ENCODE results near the gene GRM2.

GRM2 gene

DNA sequence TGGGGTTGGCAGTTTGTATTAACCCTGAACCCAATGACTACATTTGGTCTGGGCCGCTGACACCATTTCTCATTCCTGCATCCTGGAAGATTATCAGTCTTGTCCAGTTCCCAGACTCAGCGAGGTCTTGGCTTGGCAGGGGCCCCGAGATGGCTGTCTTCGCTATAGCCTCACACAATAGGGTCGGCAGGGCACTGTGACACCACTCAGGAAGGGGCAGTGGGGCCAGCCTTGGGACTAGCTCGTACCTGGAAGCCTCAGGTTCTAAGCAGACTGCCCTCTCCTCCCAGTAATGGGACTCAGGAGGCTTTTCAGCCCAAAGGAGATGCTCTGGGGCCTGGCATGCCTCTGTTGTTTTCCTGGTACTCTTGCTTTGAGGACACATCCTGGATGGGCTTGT lies 26.7 kb upstream of the GRM2 start:
- no peak for DNase-seq (ENCODE audit: low read depth in 2 of 2)

DNA sequence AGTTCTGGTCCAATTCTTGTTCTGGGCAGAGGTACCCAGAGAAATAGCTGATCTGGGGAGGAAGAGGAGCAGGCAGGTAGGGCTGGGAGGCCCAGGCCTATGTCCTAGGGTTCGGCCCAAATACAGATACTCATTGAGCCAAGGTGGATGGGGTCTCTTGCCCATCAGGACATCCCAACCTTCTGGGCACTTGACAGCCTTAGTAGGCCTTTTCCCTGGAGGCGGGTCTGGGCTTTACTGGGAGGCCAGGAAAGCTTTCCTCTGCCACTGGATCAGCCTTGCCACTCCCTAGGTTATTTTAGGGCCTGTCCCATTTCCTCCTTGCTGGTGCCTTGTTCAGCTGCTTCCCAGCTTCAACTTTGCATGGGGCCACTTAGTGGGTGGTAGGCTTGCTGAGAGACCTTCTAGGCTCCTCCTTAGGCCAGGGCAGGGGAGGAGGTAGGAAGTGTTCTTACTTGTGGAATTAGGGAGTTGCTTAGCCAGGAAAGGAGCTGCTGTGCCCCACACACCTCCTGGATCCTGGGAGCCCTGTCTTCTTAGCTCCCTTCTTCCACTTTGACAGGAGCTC lies 26.1 kb upstream of the GRM2 start:
- DNase-seq (ENCODE audit: low read depth in 2 of 2): no peak

DNA sequence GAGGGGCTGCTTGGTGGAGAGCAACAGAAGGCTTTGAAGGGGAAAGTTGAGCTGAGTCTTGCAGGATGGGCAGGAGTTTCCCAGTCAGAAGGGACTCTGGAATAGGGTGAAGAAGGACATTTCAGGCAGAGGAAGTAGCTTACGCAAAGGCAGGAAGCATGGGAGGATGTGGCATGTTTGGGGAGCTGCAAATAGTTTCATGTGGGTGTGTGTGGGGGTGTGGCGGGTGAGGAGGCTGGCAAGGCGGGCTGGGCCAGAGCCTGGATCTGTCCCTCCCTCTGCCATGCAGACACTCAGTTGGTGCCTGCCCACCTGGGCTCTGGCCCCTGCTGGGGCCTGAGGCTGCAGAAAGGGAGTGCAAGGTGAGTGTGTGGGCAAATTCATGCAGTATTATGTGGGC lies 25.4 kb upstream of the GRM2 start:
- no peak for DNase-seq (ENCODE audit: low read depth in 2 of 2)

DNA sequence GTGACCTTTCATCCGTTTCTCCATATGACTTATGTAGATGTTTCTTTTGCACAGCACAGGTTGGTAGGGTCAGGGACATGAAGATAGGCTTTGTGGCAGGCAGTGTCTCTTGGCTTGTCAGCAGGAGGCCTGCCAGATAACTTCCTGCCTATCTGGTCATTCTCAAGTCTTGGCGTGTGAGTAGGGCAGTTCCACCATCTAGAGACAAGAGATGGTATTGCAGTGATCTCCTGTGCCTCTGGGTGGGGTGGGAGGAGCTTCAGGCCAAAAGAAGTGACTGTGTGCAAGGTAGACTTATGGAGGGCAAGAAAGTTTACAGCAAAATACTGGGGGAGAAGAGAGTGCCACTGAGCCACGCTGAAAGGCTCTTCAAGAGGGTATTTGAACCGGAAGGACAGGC lies 24.8 kb upstream of the GRM2 start:
- peak in 1 of 2 donors; percentile 53 for DNase-seq (ENCODE audit: low read depth in 2 of 2)

DNA sequence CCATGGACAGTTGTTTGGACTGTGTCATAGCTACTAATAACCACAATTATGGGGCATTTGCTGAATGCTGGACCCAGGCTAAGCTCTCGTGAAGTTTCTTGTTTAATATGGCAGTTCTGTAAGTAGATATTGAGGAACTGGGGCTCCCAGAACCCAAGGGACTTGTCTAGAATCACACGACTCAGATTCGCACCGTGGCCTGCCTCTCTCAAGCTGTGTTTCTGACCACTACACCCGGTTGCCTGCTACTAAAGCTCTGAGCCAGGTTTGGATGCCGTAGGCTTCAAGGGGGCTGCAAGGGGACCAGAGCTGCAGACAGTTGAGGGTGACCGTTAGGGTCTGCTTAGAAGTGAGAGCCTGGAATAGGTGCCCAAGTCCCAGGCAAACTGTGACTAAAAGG lies 24.3 kb upstream of the GRM2 start:
- DNase-seq (ENCODE audit: low read depth in 2 of 2): no peak

DNA sequence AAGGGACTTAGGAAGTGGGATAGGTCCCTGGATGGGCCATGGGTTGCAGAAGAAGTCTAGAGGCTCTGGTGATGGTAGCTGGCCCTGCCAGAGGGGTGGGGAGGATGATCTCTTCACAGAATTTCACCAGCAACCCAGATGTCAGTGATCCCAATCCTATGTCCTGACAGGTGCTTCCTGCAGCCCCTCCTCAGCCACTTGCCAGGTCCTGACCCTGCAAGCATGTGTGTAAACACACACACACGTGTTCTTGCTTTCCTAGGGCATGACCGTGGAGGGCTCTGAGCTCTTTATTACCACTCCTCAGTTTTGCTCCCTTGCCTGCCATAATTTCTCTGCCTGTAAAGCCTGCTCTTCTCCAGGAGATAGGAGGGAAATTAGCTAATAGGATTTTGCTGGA lies 23.3 kb upstream of the GRM2 start:
- DNase-seq (ENCODE audit: low read depth in 2 of 2): no peak

DNA sequence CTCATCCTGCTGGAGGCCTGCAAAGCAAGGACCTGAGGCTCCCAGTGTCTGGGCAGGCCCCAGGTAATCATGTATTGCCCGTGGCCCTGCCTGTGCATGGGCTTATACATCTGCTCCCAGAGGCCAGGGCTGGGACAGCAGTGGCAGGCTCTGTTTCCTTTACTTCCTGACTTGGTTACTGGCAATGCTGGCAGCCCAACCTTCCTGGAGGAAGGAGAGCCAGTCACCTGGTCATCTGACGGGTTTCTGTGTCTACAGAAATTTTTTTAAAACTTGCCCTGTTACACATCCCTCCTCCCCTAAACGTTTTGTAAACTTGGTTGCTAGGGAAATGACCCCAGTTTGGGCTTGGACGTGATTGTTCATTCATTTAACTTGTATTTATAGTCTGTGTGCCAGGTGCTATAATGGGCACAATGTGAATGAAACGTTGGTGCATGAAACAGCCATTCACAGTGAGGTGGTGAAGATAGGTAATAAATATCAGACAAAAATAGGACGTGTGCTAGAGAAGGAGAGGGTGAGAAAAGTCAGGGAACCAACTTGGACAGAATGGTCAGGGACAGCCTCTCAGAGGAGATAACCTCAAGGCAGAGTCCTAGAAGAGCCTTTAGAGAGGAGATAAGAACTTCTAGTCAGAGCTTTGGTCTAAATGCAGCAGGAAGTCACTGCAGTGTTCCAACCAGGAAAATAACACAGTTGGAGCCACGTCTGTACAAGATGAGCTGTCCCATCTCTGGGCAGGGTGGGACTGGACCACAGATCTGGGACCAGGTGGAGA lies 21.7 kb upstream of the GRM2 start:
- DNase-seq (ENCODE audit: low read depth in 2 of 2): no peak

DNA sequence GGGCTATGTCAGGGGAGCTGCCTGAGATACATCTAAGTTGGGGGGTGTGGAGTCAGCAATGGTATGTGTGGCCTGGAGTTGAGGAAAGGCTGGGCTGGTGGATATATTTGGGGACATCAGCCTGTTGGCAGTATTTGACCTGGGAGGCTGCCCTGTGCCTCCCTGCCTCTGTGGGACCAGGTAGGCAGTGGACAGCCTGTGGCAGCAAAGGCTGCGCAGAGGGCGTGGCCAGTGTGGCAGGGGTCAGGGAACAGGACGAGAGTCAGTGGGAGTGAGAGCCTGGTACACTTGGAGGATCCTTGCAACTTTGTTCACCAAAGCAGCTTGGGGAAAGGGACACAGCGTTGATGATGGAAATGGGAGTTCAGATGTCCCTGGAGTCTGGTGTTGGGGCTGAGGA lies 20.8 kb upstream of the GRM2 start:
- no peak for DNase-seq (ENCODE audit: low read depth in 2 of 2)

DNA sequence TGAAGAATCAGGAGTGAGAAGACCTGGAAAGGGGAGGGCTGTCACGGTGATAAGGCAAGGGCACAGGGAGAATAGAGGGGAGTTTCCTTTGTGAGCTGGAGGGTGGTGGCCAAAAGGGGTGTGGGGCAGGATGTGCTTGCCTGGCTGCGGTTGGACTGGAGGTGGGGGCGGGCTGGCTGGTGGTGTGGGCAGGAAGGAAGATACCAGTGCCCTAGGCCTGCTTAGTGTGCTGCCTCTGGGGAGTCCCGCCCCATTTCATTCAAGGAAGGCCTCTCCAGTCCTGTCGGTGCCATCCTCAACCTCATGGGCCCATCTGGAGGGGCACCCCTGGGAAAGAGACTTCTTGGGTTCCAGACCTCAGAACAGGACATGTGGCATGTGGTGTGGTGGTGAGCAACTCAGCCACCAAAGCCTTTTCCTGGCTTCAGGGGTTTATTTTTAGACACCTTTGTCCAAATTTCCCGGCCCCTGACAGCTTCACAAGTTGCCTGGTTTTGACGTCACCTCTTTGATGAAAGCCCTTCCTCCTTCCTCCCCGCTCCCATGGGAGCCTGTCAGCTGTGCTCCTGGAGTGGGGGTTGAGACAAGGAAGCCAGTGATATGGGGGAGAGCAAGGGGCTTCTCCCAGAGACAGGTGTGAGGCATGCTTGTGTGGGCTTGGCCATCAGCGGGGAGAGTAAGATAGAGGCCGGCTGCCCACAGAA lies 20.2 kb upstream of the GRM2 start:
- DNase-seq (ENCODE audit: low read depth in 2 of 2): peak; percentile 71 to 72

DNA sequence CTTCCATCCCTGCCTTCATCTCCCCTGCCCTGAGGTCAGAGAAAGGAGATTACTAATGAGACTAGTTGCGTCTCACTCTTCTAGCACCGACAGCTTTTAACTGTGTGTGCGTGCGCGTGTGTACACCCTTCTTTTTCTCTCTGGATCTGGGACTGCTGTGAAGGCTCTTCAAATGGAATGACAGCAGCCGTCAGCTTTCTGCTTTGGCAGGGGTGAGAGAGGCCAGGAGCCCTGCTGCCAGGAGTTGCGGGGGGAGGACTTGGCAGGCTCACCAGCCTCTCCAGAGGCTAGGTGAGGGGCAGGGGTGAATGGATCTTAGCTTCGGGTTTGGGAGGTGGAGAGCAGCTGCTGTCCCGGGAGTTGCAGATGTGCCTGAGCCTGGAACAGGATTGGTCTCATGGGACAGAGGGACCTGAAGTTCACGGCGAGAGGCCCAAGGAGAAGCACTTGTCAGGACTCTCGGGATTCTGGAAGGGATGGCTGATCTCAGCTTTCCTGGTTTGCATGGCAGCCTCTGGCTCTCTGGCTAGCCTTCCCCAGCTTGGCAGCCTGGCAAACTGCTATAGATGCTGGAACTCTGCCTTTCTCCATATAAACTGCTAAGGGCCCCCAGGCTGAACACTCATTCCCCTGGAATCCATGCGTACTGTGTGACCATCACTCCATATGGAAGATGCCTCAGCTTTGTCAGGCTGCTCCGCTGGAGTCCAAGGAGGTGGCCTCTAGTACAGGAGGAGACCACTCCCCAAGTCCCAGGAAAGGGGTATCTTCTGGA lies 19.2 kb upstream of the GRM2 start:
- DNase-seq (ENCODE audit: low read depth in 2 of 2): no peak

DNA sequence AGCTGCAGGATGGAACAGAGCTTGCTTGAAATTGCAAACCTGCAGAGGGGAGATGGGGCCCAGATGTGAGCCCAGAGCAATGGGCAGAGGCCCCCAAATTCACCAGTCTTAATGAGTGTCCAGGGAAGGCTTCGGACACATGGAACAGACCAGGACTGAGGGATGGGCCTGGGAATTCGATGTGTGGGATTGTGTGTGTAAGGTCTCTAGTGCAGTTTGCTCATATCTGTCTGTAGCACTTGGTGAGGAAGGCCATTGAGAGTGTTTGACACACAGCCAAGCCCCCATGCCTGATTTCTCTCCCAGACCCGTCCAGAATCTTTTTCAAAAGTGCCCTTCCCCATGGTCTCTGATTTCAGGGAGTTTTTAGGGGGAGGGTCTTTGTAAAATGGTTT lies 18.7 kb upstream of the GRM2 start:
- DNase-seq (ENCODE audit: low read depth in 2 of 2): no peak

DNA sequence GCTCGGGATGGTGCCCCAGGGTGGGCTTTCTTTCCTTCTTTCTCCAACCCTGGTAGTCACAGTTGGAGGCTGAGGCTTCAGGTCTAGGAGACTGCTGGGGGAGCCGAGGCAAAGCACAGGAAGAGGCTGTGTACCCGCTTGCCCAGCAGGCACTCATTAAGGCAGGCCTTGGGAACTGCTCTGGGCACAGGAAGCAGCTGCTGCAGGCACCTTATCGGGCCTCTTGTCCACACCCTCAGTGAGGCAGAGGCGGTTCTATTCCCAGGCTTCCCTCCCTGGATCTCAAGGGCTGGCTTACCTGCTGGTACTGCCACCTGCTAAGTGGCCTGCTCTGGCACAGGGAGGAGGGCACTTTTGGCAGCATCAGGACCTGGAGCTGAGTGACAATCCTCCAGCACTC lies 15.8 kb upstream of the GRM2 start:
- DNase-seq (ENCODE audit: low read depth in 2 of 2): no peak

DNA sequence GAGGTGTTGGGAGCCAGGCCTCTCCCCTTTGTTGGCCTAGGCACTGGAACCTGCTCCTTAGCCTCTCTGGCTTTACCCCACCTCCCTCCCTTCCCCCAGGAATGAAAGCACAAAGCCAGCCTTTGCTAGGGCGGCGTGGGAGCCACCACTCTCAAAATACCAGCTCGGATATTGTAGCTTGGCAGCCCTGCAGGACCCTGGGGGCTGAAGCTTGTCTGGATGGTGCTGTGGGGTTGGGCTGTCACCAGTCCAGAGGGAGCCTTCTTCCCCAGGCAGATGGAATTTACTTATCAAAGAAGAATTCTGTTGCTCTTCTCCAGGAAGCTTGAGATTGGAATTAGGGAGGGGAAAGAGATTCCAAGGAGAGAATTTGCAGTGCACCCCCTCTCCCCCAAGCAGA lies 14.9 kb upstream of the GRM2 start:
- DNase-seq (ENCODE audit: low read depth in 2 of 2): no peak

DNA sequence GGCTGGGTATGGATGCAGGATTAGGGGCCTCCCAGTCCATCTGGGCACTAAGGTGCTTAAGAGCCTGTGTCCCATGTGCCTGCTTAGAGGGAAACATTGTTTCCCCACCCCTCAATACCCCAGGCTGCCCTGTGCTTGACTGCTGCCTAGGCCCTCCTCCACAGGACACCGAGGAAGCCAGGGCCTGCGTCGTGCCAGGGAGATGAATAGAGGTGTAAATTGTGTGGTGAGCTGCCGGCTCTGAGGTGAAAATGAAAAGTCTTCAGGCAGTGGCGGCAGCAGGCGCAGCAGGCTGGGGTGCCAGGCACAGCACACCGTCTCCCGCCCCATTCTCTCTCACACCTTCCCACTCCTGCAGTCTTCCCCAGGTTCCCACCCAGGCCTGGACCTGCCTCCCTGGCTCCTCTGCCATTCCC lies 13.9 kb upstream of the GRM2 start:
- no peak for DNase-seq (ENCODE audit: low read depth in 2 of 2)

DNA sequence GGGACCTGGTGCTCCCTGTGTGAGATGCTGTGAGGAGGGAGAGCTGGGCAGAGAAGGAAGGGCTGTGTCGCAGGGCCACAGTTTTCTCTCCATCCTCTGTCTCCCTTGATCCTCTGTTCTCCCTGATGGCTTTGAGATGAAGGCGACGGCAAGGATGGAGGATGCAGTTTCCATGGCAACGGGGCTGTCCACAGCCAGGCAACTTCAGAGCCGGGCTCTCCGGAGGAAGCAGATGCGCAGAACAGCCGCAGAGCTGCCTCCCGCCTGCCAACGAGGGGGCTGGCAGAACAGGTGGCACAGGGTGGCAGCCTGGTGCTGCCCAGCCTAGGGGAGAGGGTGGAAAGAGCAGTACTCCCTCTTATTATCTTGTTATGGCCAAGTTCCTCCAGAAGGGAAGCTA lies 9.9 kb upstream of the GRM2 start:
- no peak for DNase-seq (ENCODE audit: low read depth in 2 of 2)

DNA sequence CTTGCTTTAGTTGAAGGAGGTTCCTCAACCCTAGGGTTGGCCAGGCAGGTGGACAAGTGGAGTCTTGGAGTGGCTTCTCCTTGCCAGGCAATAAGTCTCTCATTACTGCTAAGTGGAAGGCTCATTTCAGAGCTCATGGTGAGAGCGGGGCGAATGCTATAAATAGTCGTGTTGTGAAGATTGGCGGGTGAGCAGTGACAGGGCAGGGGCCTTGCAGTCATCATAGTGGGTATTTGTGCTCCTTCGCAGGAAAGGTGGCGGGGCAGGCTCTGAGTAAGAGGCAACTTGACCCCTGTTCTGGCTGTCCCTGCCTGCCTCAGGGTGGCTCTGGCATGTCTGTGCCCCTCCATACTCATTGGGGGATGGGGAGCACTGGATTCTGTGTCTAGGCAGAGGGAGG lies 8.7 kb upstream of the GRM2 start:
- DNase-seq (ENCODE audit: low read depth in 2 of 2): no peak

DNA sequence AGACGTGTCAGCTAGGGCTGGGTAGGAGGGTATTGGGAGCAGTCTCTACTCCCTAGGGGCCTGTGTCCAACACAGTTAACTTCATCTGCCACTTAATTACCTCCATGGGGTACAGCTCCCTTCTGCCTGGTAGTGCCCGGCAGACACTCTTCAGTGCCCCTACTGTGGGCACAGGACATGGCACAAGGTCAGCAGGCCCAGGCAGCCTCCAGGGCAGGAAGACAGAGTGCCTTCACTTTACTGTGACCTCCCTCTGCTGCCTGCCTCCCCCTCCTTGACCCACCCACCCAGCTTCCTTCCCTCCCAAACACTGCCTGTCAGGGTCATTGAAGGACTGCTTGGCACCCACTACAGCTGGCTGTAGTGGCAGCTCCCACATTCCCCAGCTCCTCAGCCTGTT lies 6.5 kb upstream of the GRM2 start:
- DNase-seq (ENCODE audit: low read depth in 2 of 2): no peak

DNA sequence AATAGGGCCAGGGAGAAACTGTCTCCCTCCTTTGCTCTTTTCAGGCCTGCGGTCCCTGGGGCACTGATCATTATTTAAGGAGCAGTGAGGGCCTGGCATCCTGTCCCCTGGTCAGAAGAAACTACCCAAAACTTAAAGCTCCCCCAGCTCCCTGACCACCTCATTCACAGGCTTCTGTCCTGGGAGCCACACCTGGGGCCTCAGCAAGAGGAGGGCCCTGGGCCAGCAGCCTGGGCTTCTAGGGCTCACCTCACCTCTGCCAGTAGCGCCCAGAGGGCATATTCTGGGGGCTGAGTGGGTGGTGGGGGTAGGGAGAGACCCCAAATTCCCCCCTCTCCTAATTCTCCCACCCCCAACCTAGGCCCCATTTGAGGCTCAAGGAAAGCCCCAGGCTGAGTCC lies 4.7 kb upstream of the GRM2 start:
- DNase-seq (ENCODE audit: low read depth in 2 of 2): no peak

DNA sequence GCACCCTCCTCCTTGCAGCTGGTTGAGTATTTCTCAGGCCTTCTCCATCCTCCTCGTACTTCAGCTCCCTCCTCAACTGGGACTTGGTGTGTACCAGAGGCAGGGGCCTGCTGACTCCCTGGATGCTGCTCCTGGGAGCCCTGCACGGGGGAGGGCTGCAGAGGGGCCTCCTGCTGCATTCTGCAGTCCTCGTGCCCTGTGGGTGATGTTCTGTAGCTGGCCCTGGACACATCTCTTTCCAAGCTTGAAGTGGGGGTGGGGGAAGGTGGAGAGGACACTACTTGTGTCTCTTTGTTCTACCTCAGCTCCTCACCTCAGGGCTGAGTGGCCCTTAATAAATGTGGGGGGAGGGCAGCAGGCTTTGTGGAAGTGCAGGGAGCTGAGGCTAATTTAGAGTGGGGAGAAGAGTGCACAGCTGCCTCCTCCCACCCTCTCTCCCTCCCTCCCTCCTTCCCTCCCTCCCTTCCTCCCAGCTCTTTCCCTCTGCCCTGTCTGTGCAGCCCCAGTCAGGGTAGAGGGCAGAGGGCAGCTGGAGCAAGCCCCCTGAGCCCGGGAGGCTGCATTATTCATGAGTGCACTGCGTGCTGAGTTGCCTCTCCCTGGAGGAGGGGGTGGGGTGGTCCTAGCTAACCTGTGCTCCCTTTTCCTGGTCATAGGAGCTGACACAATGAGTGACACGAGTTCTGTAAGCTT lies 3.7 kb upstream of the GRM2 start:
- DNase-seq (ENCODE audit: low read depth in 2 of 2): no peak

DNA sequence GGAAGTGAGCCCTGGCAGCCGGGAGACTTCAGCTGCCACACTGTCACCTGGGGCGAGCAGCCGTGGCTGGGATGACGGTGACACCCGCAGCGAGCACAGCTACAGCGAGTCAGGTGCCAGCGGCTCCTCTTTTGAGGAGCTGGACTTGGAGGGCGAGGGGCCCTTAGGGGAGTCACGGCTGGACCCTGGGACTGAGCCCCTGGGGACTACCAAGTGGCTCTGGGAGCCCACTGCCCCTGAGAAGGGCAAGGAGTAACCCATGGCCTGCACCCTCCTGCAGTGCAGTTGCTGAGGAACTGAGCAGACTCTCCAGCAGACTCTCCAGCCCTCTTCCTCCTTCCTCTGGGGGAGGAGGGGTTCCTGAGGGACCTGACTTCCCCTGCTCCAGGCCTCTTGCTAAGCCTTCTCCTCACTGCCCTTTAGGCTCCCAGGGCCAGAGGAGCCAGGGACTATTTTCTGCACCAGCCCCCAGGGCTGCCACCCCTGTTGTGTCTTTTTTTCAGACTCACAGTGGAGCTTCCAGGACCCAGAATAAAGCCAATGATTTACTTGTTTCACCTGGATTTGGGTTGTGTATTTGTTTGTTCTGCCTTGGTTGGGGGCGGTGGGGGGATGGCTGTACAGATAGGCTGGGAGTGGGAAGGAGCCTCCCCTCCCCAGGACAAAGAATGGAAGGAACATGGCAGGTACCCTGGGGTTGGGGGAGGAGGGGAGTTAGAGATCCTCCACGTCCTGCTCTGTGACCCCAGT lies 2.9 kb upstream of the GRM2 start:
- no peak for DNase-seq (ENCODE audit: low read depth in 2 of 2)

DNA sequence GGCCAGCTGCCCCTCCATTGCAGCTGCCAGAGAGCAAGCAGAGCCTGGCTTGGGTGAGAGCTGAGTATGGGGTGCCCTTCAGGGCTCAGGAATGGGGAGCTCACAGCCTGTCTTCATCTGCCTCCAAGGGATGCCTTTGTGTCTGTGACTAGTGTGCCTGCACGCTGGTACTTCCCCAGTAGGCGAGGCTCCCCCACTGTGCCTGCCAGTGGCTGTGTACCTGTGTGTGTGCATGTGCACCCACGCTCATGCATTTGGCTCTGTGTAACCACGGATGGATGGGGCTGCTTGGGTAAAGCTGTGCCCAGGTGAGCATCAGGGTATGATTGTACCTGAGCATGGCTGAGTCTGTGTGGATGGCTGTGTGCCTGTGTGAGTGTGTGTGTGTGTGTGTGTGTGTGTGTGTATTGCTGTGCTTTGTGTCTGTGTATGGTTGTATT lies 2.3 kb upstream of the GRM2 start:
- no peak for DNase-seq (ENCODE audit: low read depth in 2 of 2)
